ENCODE data around the gene SPATA6.
"Not testable (repeated sequence)": the region's sequence is repeated elsewhere in the genome, so short reads cannot be mapped to it uniquely, and the experiment has no call there.

Gene SPATA6

GRCh38 chr1:48442864-48443619, 29.0 kb downstream of the SPATA6 start:
- TF ChIP-seq TAF1 (IDR thresholded peaks at IDR 0.05; ENCODE audit: borderline replicate concordance, low read depth, low read length), result no peak
- no peak for TF ChIP-seq POLR2A (IDR thresholded peaks at IDR 0.05; ENCODE audit: low read depth, low read length)
- no peak for TF ChIP-seq POLR2AphosphoS5 (IDR thresholded peaks at IDR 0.05; ENCODE audit: low read depth, low read length)
- FAIRE-seq (no peak), DNase-seq (ENCODE audit: insufficient read length) (no peak)

DNA sequence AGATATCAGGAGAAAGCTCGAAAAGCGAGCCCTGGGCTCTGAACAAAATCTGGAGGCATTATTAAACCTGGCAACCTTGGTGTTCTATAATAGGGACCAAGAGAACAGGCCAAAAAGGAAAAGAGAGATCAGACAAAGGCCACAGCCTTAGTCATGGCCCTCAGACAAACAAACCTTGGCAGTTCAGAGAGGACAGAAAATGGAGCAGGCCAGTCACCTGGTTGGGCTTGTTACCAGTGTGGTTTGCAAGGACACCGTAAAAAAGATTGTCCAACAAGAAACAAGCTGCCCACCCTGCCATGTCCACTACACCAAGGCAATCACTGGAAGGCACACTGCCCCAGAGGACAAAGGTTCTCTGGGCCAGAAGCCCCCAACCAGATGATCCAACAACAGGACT, 31.2 kb downstream of the SPATA6 start:
- DNase-seq (ENCODE audit: insufficient read length); FAIRE-seq: not testable (repeated sequence)

- FAIRE-seq (no peak), DNase-seq (ENCODE audit: insufficient read length) (no peak)
- TF ChIP-seq TAF1 (IDR thresholded peaks at IDR 0.05; ENCODE audit: borderline replicate concordance, low read depth, low read length) (no peak), POLR2A (IDR thresholded peaks at IDR 0.05; ENCODE audit: low read depth, low read length) (no peak), POLR2AphosphoS5 (IDR thresholded peaks at IDR 0.05; ENCODE audit: low read depth, low read length) (no peak)
Measured at GRCh38 chr1:48439380-48439779, 32.6 kb downstream of the SPATA6 start.

GRCh38 chr1:48437379-48437778, 34.6 kb downstream of the SPATA6 start:
- FAIRE-seq; DNase-seq (ENCODE audit: insufficient read length): not testable (repeated sequence)

DNA sequence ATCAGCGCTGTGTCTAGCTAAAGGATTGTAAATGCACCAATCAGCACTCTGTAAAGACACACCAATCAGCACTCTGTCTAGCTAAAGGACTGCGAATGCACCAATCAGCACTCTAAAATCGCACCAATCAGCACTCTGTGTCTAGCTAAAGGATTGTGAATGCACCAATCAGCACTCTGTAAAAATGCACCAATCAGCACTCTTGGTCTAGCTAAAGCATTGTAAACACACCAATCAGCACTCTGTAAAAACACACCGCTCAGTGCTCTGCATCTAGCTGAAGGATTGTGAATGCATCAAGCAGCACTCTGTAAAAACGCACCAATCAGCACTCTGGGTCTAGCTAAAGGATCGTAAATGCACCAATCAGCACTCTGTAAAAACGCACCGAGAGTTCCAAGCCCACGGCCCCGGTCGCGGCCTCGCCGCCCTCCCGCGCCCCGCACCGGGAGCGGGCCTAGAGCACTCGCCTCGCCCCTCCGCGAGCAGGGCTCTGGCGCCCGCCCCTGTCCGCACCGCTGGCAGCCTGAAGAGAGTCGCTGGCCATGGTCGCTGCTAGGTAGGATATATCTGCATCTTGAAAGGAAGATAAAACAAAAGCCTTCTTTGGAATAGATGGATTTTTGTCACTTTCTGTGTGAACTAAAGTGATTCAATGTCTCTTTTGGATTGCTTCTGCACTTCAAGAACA, 36.5 kb downstream of the SPATA6 start:
- not testable (repeated sequence) for DNase-seq (ENCODE audit: insufficient read length); FAIRE-seq

DNA sequence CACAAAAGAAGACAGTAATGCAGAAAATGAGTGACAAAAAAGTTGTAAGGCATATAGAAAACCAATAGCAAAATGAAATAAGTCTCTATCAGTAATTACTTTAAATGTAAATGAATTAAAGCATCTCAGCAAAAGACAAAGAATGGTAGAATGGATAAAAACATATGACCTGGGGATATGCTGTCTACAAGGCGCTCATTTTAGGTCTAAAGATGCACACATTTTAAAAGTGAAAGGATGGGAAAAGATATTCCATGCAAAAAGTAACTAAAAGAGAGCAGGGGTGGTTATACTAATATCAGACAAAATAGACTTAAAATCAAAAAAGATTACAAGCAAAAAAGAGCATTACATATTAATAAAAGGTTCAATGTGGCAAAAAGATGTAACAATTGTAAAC, 41.2 kb downstream of the SPATA6 start:
- FAIRE-seq, result no peak
- DNase-seq (ENCODE audit: insufficient read length), result no peak
- no peak for TF ChIP-seq POLR2A (IDR thresholded peaks at IDR 0.05; ENCODE audit: low read depth, low read length)
- no peak for TF ChIP-seq TAF1 (IDR thresholded peaks at IDR 0.05; ENCODE audit: borderline replicate concordance, low read depth, low read length)
- no peak for TF ChIP-seq POLR2AphosphoS5 (IDR thresholded peaks at IDR 0.05; ENCODE audit: low read depth, low read length)

DNA sequence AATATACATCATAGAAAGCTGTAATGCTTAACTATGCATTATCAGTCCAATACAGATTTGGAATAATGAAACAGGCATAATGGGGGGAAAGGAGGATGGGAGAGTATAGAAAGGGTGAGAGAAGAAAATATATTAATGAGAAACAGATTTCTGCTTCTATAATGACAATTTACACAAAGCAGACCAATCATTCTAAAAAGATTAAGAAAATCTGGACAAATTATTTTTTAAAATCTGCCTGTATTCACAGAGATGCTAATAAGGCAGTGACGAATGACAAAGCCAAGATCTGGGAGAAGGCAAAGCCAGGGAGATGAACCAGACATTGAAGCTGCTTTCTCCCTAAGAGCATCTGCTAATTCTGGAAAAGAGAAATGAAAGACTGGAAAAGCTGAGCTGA, 50.0 kb downstream of the SPATA6 start:
- no peak for TF ChIP-seq TAF1 (IDR thresholded peaks at IDR 0.05; ENCODE audit: borderline replicate concordance, low read depth, low read length)
- no peak for TF ChIP-seq POLR2AphosphoS5 (IDR thresholded peaks at IDR 0.05; ENCODE audit: low read depth, low read length)
- TF ChIP-seq POLR2A (IDR thresholded peaks at IDR 0.05; ENCODE audit: low read depth, low read length), result no peak
- no peak for DNase-seq (ENCODE audit: insufficient read length)
- FAIRE-seq, result no peak

GRCh38 chr1:48418742-48419141, 53.3 kb downstream of the SPATA6 start:
- FAIRE-seq, result no peak
- no peak for DNase-seq (ENCODE audit: insufficient read length)
- TF ChIP-seq POLR2A (IDR thresholded peaks at IDR 0.05; ENCODE audit: low read depth, low read length) (no peak), POLR2AphosphoS5 (IDR thresholded peaks at IDR 0.05; ENCODE audit: low read depth, low read length) (no peak), TAF1 (IDR thresholded peaks at IDR 0.05; ENCODE audit: borderline replicate concordance, low read depth, low read length) (no peak)

DNA sequence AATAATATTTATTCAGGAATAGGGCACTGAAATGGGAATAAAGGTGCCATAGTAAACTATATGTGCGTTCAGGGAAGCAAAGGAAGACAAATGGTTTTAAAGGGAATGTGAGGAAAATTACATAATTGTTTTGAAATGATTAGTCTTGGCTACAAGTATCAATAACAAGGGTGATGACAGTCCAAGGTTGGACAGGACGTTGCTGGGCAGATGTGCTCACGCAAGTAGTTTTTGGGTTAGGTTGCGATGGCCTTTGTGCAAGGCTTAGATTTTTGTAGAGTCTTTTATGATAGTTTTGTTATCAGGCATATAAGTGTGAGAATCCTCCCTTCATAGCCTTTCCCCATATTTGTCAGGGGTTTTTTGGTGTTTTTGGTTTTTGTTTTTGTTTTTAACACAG, 57.0 kb downstream of the SPATA6 start:
- TF ChIP-seq TAF1 (IDR thresholded peaks at IDR 0.05; ENCODE audit: borderline replicate concordance, low read depth, low read length) (no peak), POLR2A (IDR thresholded peaks at IDR 0.05; ENCODE audit: low read depth, low read length) (no peak), POLR2AphosphoS5 (IDR thresholded peaks at IDR 0.05; ENCODE audit: low read depth, low read length) (no peak)
- no peak for DNase-seq (ENCODE audit: insufficient read length)
- FAIRE-seq, result no peak

DNA sequence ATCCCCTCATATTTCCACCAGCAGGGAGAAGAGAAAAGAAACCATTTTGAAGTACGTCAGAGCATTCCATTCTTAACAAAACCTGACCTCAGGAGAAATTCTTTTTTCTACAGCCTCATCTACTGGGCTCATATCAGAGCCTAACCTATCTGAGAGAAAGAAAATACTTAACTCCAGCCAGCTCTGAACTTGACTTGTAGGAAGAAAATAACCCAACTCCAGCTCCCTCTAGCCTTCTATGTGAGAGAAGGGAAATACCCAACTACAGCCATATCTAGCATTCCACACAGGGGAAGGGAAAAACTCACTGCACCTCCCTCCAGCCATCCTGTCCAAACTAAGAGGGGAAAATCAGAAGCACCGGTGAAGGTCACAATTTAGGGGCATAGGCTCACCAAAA, 57.7 kb downstream of the SPATA6 start:
- TF ChIP-seq POLR2A (IDR thresholded peaks at IDR 0.05; ENCODE audit: low read depth, low read length), result no peak
- no peak for TF ChIP-seq TAF1 (IDR thresholded peaks at IDR 0.05; ENCODE audit: borderline replicate concordance, low read depth, low read length)
- no peak for TF ChIP-seq POLR2AphosphoS5 (IDR thresholded peaks at IDR 0.05; ENCODE audit: low read depth, low read length)
- DNase-seq (ENCODE audit: insufficient read length) (no peak), FAIRE-seq (no peak)

GRCh38 chr1:48405940-48406339, 66.1 kb downstream of the SPATA6 start:
- no peak for TF ChIP-seq POLR2AphosphoS5 (IDR thresholded peaks at IDR 0.05; ENCODE audit: low read depth, low read length)
- no peak for TF ChIP-seq TAF1 (IDR thresholded peaks at IDR 0.05; ENCODE audit: borderline replicate concordance, low read depth, low read length)
- no peak for TF ChIP-seq POLR2A (IDR thresholded peaks at IDR 0.05; ENCODE audit: low read depth, low read length)
- DNase-seq (ENCODE audit: insufficient read length) (no peak), FAIRE-seq (no peak)

- FAIRE-seq (no peak), DNase-seq (ENCODE audit: insufficient read length) (no peak)
- TF ChIP-seq POLR2A (IDR thresholded peaks at IDR 0.05; ENCODE audit: low read depth, low read length) (no peak), POLR2AphosphoS5 (IDR thresholded peaks at IDR 0.05; ENCODE audit: low read depth, low read length) (no peak), TAF1 (IDR thresholded peaks at IDR 0.05; ENCODE audit: borderline replicate concordance, low read depth, low read length) (no peak)
Measured at GRCh38 chr1:48405400-48405799, 66.6 kb downstream of the SPATA6 start.

GRCh38 chr1:48402599-48402998, 69.4 kb downstream of the SPATA6 start:
- FAIRE-seq, result no peak
- TF ChIP-seq POLR2AphosphoS5 (IDR thresholded peaks at IDR 0.05; ENCODE audit: low read depth, low read length), result no peak
- DNase-seq (ENCODE audit: insufficient read length), result no peak
